Astrocyte of the cerebellum (primary cell): ENCODE measurements around the gene SERTAD4.

Experiments
- DNase-seq: peaks from one replicate; pipeline ENCODE4 v3.0.0-alpha.2; 2011; ENCODE audit warnings: low read depth
- H3K4me3 ChIP-seq: 2 replicates; pipeline ENCODE4 v1.5.1; 2011; ENCODE audit warnings: mild to moderate bottlenecking, low read depth, low read length, moderate library complexity
- in situ Hi-C: cut with HindIII; loops from 2 replicates; pipeline ENCODE4 v1.10.0; 2017; ENCODE audit warnings: low sequenced_read_pairs
- TF ChIP-seq, protein P1 (sequence below): IDR thresholded peaks from 2 replicates; pipeline ENCODE4 v1.5.1; 2012; ENCODE audit warnings: low read length, low read depth, moderate library complexity, mild to moderate bottlenecking; ENCODE audit errors: missing control alignments

SERTAD4 gene

DNA sequence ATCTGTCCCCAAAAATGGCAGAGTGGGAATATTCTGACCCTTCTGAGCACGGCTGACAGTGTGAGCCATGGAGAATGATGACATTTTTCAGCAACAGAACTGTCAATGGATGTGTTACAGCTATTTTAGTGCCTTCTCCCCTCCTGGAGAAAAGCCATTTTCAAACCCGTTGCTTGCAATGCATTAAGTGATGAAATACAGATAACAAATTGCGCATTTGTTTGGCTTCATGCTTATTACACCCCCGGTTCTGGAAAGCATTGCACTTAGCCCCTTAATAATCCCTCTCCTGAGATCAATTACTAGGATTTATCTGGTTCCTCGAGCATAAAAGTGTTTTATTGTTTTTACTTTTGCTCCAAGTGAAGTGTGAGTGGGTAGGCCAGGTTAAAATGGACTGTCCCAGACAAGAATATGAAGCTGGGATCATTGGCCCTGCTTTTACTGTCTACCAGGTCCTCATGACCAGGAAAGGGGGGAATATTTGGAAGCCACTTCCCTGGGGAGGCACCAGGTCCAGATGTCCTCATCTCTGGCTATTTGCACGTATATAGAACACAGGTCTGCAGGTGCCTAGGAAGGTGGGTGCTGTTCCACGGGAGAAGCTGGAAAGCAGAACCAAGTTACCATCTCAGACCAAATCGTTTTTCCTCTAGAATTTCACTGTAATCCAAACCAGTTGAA lies 58.6 kb downstream of the SERTAD4 start:
- no peak for DNase-seq
- no peak overlapping the region for H3K4me3 ChIP-seq
- TF ChIP-seq, protein P1, sequence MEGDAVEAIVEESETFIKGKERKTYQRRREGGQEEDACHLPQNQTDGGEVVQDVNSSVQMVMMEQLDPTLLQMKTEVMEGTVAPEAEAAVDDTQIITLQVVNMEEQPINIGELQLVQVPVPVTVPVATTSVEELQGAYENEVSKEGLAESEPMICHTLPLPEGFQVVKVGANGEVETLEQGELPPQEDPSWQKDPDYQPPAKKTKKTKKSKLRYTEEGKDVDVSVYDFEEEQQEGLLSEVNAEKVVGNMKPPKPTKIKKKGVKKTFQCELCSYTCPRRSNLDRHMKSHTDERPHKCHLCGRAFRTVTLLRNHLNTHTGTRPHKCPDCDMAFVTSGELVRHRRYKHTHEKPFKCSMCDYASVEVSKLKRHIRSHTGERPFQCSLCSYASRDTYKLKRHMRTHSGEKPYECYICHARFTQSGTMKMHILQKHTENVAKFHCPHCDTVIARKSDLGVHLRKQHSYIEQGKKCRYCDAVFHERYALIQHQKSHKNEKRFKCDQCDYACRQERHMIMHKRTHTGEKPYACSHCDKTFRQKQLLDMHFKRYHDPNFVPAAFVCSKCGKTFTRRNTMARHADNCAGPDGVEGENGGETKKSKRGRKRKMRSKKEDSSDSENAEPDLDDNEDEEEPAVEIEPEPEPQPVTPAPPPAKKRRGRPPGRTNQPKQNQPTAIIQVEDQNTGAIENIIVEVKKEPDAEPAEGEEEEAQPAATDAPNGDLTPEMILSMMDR = no peak
- in situ Hi-C loops = no loop called here

DNA sequence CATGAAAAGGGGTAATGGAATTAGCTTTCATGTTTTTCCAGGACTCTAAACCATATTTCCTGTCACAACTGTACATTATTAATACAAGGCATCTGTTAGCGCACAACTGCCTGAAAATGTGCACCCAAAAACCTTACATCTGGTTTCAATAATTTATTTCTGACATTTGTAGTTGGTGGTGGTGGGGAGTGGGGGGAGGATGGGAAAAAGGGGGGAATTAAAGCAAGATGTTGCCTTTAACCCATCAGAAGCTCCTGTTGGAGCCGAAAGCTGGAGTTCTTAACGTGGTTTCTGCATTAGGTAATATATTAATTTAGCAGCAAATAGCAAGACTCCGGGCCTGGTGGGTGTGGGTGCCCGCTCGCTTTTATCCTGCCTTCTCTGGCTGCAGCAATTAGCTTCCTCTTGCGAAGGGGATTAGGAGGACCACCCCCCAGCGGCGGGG lies 59.2 kb downstream of the SERTAD4 start:
- TF ChIP-seq, protein P1 = no peak
- in situ Hi-C loops = no loop called here

DNA sequence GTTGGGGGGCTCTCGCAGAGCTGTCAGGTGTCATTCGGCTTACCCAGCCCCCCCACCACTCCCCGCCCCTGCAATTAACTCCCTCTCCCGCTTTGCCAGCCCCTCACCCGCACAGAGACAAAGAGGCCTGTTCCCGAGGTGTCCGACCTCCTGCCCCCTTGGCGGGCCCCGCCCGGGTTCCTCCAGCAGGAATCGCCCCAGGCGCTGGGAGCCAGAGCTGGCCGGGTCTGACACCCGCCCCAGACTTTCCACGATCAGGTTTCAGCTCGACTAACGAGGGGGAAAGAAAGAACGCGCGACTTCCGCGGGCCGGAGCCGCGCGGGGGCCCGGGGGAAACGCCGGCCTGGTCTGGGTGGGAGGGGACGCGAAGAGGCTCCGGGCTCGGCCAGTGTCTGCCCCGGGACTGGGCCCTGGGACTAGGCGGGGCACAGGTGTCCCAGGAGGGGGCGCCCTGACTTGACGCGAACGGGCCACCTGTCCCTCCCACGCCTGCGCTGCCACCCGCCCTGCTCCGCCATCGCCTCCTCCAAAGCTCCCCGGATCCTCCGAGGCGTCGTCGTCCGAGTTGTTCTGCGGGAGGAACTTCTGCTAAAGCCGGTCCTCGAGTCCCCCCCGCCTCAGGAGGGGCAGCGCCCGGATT lies 59.8 kb downstream of the SERTAD4 start:
- in situ Hi-C loops = no loop called here
- TF ChIP-seq, protein P1 = peak; percentile 16
- H3K4me3 ChIP-seq = peak overlapping the region; percentile 25
- DNase-seq = no peak

More for the DNA sequence above, 59.2 kb downstream of the SERTAD4 start:
- no peak for DNase-seq
- H3K4me3 ChIP-seq = no peak overlapping the region

DNA sequence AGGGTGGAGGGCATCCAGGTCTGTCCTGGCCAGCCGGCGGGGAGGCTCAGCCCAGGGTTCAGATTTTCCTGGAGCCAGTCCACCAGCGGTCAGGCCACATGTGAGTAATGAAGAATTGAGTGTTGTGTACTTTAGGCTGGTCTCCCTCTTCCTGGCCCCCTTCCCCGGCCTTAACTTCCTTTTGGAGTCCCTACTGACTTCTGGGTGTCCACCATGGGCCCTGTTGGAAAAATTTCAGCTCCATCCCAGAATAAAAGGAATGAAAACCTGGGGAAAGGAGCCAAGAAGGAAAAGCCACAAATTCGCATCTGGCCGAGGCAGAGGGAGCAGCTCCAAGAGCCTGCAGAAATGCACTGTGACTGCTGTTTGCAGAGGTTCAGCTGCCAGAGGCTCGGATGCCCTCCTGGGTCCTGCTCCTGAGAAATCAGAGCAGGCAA lies 60.6 kb downstream of the SERTAD4 start:
- TF ChIP-seq, protein P1 = no peak
- peak; percentile 92 for DNase-seq
- in situ Hi-C loops = no loop called here

DNA sequence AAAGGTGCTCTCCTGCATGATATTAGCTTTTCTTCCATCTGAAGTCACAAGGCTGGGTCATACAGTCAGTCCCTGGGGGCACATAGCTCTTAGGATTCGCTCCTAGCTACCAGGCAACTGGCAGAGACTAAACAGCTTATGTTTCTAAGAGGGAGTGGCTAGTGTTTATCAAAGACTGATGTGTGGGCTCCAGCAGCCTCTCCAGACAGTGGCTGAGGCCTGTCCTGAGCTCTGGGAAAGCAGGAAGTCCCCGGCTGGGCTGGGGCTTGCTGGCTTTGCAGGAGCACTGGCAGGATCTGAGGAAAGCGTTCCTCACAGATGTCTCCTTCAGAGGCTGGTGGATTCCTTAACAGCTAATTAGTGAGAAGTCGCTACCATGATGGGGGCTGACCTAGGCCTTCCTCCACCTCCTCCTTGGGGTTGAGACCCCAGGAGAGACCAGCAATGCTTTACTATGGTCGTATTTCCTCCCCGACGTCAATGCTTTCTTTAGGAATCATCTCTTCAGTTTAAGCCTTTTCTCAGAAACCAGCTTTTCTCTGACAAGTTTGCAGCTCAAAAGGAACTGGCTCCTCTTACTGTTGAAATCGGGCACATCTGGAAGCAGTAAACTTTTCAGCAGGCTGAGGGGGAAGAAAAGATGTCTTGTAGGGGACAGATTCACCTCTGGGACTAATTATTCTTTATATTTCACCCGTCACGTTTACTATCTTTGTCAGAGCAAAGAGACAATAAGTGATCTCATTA lies 62.6 kb downstream of the SERTAD4 start:
- in situ Hi-C loops = no loop called here
- H3K4me3 ChIP-seq = no peak overlapping the region
- TF ChIP-seq, protein P1 = no peak
- no peak for DNase-seq

More for the DNA sequence above, 60.6 kb downstream of the SERTAD4 start:
- H3K4me3 ChIP-seq = peak overlapping the region; percentile 25
